HG02973 (cell line): Measurements from ENCODE around the gene LRRIQ3.
A peak's percentile ranks its signal among the peaks of the same experiment; 100 is the strongest.
"Not testable (repeated sequence)": the region's sequence is repeated elsewhere in the genome, so short reads cannot be mapped to it uniquely, and the experiment has no call there.

Source experiments
- ATAC-seq: cut with Tn5 transposase; IDR thresholded peaks from one replicate; pipeline ENCODE4 v1.9.1; 2021; ENCODE audit warnings: moderate library complexity; ENCODE audit not compliant: unreplicated experiment

LRRIQ3 gene

GRCh38 chr1:74197657-74198552 is at the start of gene LRRIQ3, which contains the start of gene FPGT:
TSS of gene LRRIQ3 (minus strand) at chr1:74198176. CDS start at chr1:74183684, 14,492 bp downstream.
TSS of gene FPGT (plus strand) at chr1:74198242. CDS start at chr1:74198279, 37 bp downstream.
- peak; percentile 89 for ATAC-seq

- no peak for ATAC-seq
Observed at GRCh38 chr1:74246315-74246714, 48.3 kb upstream of the LRRIQ3 start.

GRCh38 chr1:74245168-74245772 is 47.3 kb upstream of the LRRIQ3 start:
- no peak for ATAC-seq

- no peak for ATAC-seq
Observed at GRCh38 chr1:74237787-74238186, 39.8 kb upstream of the LRRIQ3 start.

- no peak for ATAC-seq
Observed at GRCh38 chr1:74237035-74237434, 39.1 kb upstream of the LRRIQ3 start.

- ATAC-seq, result no peak
Observed at GRCh38 chr1:74236440-74236839, 38.5 kb upstream of the LRRIQ3 start.

GRCh38 chr1:74235153-74235552 is 37.2 kb upstream of the LRRIQ3 start, which contains the start of gene TNNI3K:
TSS of gene TNNI3K (plus strand) at chr1:74235387. CDS start at chr1:74235452, 65 bp downstream.
- ATAC-seq, result no peak

GRCh38 chr1:74223453-74223852 is 25.5 kb upstream of the LRRIQ3 start:
- no peak for ATAC-seq

GRCh38 chr1:74222701-74223100 is 24.7 kb upstream of the LRRIQ3 start:
- no peak for ATAC-seq

GRCh38 chr1:74215229-74215628 is 17.3 kb upstream of the LRRIQ3 start:
- ATAC-seq, result no peak

- ATAC-seq, result no peak
Observed at GRCh38 chr1:74205266-74205665, 7.3 kb upstream of the LRRIQ3 start.

- ATAC-seq, result no peak
Observed at GRCh38 chr1:74199504-74199903, 1.5 kb upstream of the LRRIQ3 start.

GRCh38 chr1:74197255-74197654 is 721 bp downstream of the LRRIQ3 start:
- no peak for ATAC-seq

GRCh38 chr1:74195339-74195738 is 2.6 kb downstream of the LRRIQ3 start:
- ATAC-seq, result no peak

GRCh38 chr1:74193908-74194307 is 4.1 kb downstream of the LRRIQ3 start:
- ATAC-seq, result no peak

- ATAC-seq, result no peak
Observed at GRCh38 chr1:74180490-74180889, 17.5 kb downstream of the LRRIQ3 start.

- not testable (repeated sequence) for ATAC-seq
Observed at GRCh38 chr1:74174423-74174822, 23.6 kb downstream of the LRRIQ3 start.

- no peak for ATAC-seq
Observed at GRCh38 chr1:74162333-74162732, 35.6 kb downstream of the LRRIQ3 start.

GRCh38 chr1:74161497-74161896 is 36.5 kb downstream of the LRRIQ3 start:
- ATAC-seq, result no peak

GRCh38 chr1:74160046-74160445 is 37.9 kb downstream of the LRRIQ3 start:
- ATAC-seq, result no peak

GRCh38 chr1:74145086-74145485 is 52.9 kb downstream of the LRRIQ3 start:
- ATAC-seq, result no peak

GRCh38 chr1:74117370-74117769 is 80.6 kb downstream of the LRRIQ3 start:
- ATAC-seq, result not testable (repeated sequence)
